Skin epidermis (tissue), 12 donors: ENCODE results near the gene WDFY2.

Source experiments
- H3K27ac ChIP-seq, 21 experiments: fragments of 200-600 bp; sonication (generic) in 11 of 21; one replicate each; pipeline ENCODE4 v1.5.0; 2020; ENCODE audit warnings: mild to moderate bottlenecking in 3 of 21, inconsistent platforms in 2 of 21, moderate library complexity in 2 of 21
- H3K4me3 ChIP-seq, 7 experiments: fragments of 200-600 bp; sonication (generic) in 2 of 7; one replicate each; pipeline ENCODE4 v1.5.0; 2020; ENCODE audit warnings: inconsistent platforms in 2 of 7, mild to moderate bottlenecking in 2 of 7, moderate library complexity in 1 of 7

WDFY2 gene

GRCh38 chr13:51799261-51799660, 215.0 kb downstream of the WDFY2 start:
- H3K4me3 ChIP-seq: no peak overlapping the region
- H3K27ac ChIP-seq: no peak overlapping the region

GRCh38 chr13:51800486-51800885, 216.2 kb downstream of the WDFY2 start:
- no peak overlapping the region for H3K4me3 ChIP-seq
- H3K27ac ChIP-seq: peak overlapping the region in 7 of 21 experiments; percentile 16 to 100 (median 100)

GRCh38 chr13:51801631-51802099, 217.4 kb downstream of the WDFY2 start:
- Histone ChIP-seq H3K4me3 (no peak overlapping the region), H3K27ac (peak overlapping the region in 19 of 21 experiments; percentile 10 to 100 (median 99))

GRCh38 chr13:51802631-51803418, 218.6 kb downstream of the WDFY2 start:
- Histone ChIP-seq H3K4me3 (peak overlapping the region; percentile 42 to 96 (median 67)), H3K27ac (peak overlapping the region; percentile 96 to 100 (median 100))

- H3K27ac ChIP-seq: peak within 1 kb of the TSS; percentile 96 to 100 (median 100)
- peak within 1 kb of the TSS; percentile 42 to 96 (median 67) for H3K4me3 ChIP-seq
These were observed 219.4 kb downstream of the WDFY2 start, which contains the start of gene DHRS12 for GRCh38 chr13:51803422-51804294. Gene DHRS12 (minus strand): TSS chr13:51804163. CDS start chr13:51799659, 4,504 bp downstream.

GRCh38 chr13:51804295-51805172, 220.3 kb downstream of the WDFY2 start:
- peak overlapping the region; percentile 42 to 96 (median 67) for H3K4me3 ChIP-seq
- peak overlapping the region; percentile 96 to 100 (median 100) for H3K27ac ChIP-seq

GRCh38 chr13:51805313-51805712, 221.1 kb downstream of the WDFY2 start:
- Histone ChIP-seq H3K4me3 (peak overlapping the region in 1 of 7 experiments; percentile 52), H3K27ac (peak overlapping the region in 15 of 21 experiments; percentile 96 to 100 (median 100))

- H3K4me3 ChIP-seq: no peak overlapping the region
- peak overlapping the region in 1 of 21 experiments; percentile 100 for H3K27ac ChIP-seq
These were observed 221.7 kb downstream of the WDFY2 start for GRCh38 chr13:51805925-51806324.

GRCh38 chr13:51806566-51806965, 222.3 kb downstream of the WDFY2 start:
- no peak overlapping the region for H3K4me3 ChIP-seq
- no peak overlapping the region for H3K27ac ChIP-seq

GRCh38 chr13:51807041-51807440, 222.8 kb downstream of the WDFY2 start:
- H3K27ac ChIP-seq: no peak overlapping the region
- H3K4me3 ChIP-seq: no peak overlapping the region

GRCh38 chr13:51808811-51809210, 224.5 kb downstream of the WDFY2 start:
- Histone ChIP-seq H3K4me3 (no peak overlapping the region), H3K27ac (no peak overlapping the region)

GRCh38 chr13:51811046-51811445, 226.8 kb downstream of the WDFY2 start:
- Histone ChIP-seq H3K27ac (peak overlapping the region in 1 of 21 experiments; percentile 23), H3K4me3 (no peak overlapping the region)

GRCh38 chr13:51811920-51812451, 227.7 kb downstream of the WDFY2 start:
- H3K4me3 ChIP-seq: no peak overlapping the region
- H3K27ac ChIP-seq: peak overlapping the region in 1 of 21 experiments; percentile 30

- Histone ChIP-seq H3K4me3 (no peak overlapping the region), H3K27ac (no peak overlapping the region)
These were observed 229.8 kb downstream of the WDFY2 start for GRCh38 chr13:51814071-51814470.

GRCh38 chr13:51814825-51815650, 230.8 kb downstream of the WDFY2 start:
- no peak overlapping the region for H3K4me3 ChIP-seq
- H3K27ac ChIP-seq: peak overlapping the region in 2 of 21 experiments; percentile 5 to 12

- H3K4me3 ChIP-seq: no peak overlapping the region
These were observed 231.6 kb downstream of the WDFY2 start for GRCh38 chr13:51815848-51816247.

GRCh38 chr13:51816604-51817249, 232.5 kb downstream of the WDFY2 start:
- no peak overlapping the region for H3K27ac ChIP-seq
- H3K4me3 ChIP-seq: no peak overlapping the region

More at GRCh38 chr13:51815848-51816247, 231.6 kb downstream of the WDFY2 start:
- no peak overlapping the region for H3K27ac ChIP-seq
